ENCODE data around the gene CPN1.

DNA sequence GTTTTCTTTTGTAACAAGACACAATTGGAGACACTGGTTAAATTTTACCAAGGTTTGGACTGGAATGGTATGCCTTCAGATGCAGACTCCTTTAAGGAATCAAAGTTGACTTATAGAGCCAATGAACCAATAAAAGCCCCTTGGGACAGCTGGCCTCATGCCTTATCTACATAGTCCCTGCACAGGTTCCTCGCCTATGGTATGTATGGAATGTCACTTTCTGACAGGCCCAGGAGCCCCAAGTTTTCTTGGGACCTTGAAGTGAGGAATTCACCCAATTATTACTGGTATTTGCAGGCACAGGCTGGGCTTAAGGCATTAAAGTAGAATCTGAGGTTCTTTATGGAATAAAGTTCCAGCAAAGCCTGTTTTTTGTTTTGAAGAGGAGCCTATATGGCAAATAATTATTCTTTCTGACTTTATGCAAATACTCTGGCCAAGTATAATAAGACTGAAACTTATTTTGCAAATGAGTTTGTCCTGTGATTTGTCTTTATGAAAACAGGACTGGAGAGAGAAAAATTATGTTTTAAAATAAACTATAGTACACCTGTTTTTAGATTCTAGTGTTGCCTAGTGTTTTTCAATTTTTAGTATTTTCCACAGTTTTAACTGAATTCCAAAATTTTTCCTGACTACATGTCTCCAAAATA, 47.8 kb downstream of the CPN1 start:
- TF ChIP-seq TAF1 (IDR thresholded peaks at IDR 0.05; ENCODE audit: borderline replicate concordance, low read depth, low read length) (no peak), POLR2A (IDR thresholded peaks at IDR 0.05; ENCODE audit: low read depth, low read length) (no peak)

Data from GM12892 (cell line).